NB4 (cell line): ENCODE measurements around the gene HPCAL1.

Experiments
- DNase-seq: peaks from one replicate; pipeline ENCODE4 v3.0.0; 2010; ENCODE audit warnings: low read depth
- H3K4me3 ChIP-seq: one replicate; pipeline ENCODE4 v1.5.1; 2011; ENCODE audit warnings: mild to moderate bottlenecking, low read depth, low read length, moderate library complexity
- MYC ChIP-seq: IDR thresholded peaks from 2 replicates; pipeline ENCODE4 v1.6.1; 2011; ENCODE audit warnings: low read depth, low read length
- POLR2A ChIP-seq: IDR thresholded peaks from 2 replicates; pipeline ENCODE4 v1.6.1; 2011; ENCODE audit warnings: mild to moderate bottlenecking; ENCODE audit not compliant: insufficient read length; ENCODE audit errors: extremely low read depth
- TF ChIP-seq, protein P1 (sequence below): IDR thresholded peaks from one replicate; pipeline ENCODE4 v1.5.1; 2012; ENCODE audit warnings: low read depth, low read length
- TF ChIP-seq, protein P2 (sequence below): IDR thresholded peaks from 2 replicates; pipeline ENCODE4 v1.6.1; 2011; ENCODE audit warnings: low read depth, low read length

The HPCAL1 gene

DNA sequence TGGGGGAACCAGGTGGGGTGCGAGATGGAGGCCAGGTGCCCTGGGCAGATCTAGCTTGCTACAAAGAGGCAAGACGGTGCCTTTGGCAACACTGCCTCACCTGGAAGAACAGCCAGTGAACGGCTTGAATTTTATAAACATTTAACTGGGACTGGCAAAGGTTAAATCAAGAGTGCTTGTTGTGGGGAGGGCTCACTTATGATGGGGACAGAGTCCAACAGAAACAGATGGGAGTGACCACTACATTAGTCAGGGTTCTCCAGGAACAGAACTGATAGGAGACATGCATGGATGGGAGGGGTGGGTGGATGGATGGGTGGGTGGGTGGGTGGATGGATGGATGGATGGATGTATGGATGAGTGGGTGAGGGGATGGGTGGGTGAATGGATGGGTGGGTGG lies 126.2 kb downstream of the HPCAL1 start:
- no peak overlapping the region for H3K4me3 ChIP-seq
- no peak for DNase-seq
- no peak for TF ChIP-seq MYC
- TF ChIP-seq, protein P1, sequence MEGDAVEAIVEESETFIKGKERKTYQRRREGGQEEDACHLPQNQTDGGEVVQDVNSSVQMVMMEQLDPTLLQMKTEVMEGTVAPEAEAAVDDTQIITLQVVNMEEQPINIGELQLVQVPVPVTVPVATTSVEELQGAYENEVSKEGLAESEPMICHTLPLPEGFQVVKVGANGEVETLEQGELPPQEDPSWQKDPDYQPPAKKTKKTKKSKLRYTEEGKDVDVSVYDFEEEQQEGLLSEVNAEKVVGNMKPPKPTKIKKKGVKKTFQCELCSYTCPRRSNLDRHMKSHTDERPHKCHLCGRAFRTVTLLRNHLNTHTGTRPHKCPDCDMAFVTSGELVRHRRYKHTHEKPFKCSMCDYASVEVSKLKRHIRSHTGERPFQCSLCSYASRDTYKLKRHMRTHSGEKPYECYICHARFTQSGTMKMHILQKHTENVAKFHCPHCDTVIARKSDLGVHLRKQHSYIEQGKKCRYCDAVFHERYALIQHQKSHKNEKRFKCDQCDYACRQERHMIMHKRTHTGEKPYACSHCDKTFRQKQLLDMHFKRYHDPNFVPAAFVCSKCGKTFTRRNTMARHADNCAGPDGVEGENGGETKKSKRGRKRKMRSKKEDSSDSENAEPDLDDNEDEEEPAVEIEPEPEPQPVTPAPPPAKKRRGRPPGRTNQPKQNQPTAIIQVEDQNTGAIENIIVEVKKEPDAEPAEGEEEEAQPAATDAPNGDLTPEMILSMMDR: no peak
- TF ChIP-seq, protein P2, sequence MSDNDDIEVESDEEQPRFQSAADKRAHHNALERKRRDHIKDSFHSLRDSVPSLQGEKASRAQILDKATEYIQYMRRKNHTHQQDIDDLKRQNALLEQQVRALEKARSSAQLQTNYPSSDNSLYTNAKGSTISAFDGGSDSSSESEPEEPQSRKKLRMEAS: no peak
- no peak for TF ChIP-seq POLR2A

DNA sequence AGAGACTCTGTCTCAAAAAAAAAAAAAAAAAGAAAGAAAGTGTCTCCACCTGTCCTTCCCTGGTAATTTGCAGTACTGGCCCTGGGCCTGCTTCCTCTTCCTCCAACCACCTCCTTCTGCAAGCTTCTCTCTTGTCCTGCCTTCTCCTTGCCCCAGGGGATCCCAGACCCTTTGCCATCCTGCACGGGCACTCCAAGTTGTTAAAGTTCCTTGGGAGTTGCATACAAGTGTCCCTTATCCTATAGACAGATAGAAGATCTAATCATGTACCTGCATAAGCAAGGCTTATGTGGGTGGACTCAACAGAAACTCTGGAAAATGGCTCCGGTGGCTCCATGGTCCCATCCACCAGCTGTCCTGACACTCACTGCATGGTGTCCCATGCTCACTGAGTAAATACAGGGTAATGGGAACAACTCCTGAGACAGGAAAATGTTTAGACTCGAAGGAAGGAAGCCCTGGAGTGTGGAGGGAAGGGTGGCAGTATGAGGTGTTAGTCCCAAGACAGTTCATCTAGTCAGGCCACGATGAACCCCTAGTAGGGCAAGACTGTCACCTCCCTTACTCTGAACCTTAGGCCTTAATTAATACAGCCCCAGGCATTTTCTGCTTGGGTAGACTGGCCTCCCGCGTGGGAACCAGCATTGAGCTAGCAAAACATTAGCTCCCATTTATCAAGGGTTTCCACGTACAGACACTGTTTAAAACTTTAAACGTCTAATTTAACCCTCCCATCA lies 128.3 kb downstream of the HPCAL1 start:
- no peak for TF ChIP-seq MYC
- TF ChIP-seq, protein P1: no peak
- TF ChIP-seq, protein P2: no peak
- no peak for TF ChIP-seq POLR2A
- no peak overlapping the region for H3K4me3 ChIP-seq
- no peak for DNase-seq

DNA sequence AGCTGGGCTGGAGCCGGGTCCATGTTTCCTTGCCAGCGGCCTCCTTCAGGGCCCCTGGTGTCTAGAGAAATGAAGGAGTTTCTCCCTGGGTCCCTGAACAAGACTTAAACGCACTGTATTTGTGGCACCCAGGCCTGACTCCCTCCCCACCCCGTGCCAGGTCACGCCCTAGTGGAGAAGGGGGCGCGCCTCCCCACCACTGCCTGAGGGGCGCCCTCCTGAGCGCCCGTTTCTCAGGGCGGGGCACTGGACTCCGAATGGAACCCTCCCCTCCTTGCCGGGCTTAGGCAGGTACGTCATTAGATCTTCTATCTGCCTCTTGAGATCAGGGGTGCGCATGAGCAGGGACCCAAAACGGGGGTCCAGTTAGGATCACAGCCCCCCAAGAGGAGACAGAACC lies 129.1 kb downstream of the HPCAL1 start:
- no peak for DNase-seq
- TF ChIP-seq, protein P2: no peak
- TF ChIP-seq POLR2A (no peak), MYC (no peak)
- TF ChIP-seq, protein P1: no peak
- no peak overlapping the region for H3K4me3 ChIP-seq

DNA sequence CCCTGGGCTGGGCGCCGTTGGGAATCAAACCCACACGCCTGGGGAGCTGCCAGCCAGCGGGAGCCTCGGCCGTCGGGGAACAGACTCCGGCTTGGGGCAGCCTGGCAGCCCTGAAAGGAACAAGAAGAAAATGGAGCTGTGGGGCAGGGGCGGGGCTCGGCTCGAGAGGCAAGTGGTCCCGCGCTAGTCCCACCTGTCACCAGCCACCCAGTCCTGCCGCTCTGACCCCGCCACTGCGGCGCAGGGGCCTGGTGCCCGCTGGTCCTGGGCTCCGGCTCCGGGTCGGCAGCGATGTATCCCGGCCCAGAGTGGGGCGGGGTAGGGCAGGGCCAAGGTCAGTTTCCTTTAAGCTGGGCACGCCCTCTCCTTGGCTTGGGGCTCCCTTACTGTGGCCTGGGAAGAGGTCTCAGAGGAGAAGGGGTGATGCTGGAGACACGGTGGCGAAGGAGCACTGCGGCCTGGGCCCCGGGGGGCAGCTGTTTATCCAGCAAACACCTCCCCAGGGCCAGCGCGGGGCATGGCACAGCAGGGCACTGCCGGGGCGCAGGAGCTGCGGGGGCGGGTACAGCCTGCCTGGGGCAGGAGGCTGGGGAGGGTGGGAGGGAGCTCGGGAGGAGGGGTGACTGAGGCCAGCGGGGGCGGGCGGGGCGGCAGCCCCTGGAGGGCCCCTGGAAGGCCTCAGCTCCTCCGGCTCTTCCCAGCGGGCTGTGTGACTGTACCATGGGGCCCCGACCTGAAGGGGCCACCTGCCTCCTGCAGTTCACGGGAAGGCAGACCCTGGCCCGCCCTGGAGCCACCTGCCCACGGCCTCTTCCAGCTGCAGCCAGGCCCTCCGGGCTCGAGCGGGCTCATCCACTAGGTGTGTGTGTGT lies 129.8 kb downstream of the HPCAL1 start:
- DNase-seq: peak; percentile 63
- no peak overlapping the region for H3K4me3 ChIP-seq

DNA sequence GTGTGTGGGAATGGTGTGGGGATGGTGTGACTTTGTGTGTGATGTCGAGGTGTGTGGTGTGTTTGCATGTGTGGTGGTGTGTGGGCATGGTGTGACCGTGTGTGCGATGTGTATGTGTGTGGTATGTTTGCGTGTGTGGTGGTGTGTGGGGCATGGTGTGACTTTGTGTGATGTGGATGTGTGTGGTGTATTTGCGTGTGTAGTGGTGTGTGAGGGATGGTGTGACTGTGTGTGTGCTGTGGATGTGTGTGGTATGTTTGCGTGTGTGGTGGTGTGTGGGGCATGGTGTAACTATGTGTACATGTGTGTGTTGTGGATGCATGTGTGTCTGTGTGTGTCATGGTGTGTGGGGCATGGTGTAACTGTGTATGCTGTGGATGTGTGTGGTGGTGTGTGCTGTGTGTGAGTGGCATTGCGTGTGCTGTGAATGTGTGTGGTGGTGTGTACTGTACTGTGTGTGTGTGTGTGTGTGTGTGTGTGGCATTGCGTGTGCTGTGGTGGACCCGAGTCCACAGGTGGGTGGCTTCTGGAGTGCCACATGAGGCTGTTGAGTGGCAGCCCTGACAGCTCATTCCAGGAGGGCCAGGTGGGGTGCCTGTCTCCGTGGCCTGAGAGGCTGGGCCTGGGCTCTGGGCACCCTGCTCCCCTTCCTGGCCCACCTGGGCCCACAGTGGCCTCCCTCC lies 130.7 kb downstream of the HPCAL1 start:
- H3K4me3 ChIP-seq: no peak overlapping the region
- TF ChIP-seq, protein P2: no peak
- no peak for TF ChIP-seq MYC
- TF ChIP-seq, protein P1: no peak
- no peak for TF ChIP-seq POLR2A

More for the DNA sequence above, 129.8 kb downstream of the HPCAL1 start:
- TF ChIP-seq, protein P1: no peak
- TF ChIP-seq POLR2A: no peak
- TF ChIP-seq, protein P2: no peak

More for the DNA sequence above, 130.7 kb downstream of the HPCAL1 start:
- no peak for DNase-seq
